SIG-M5 treated with dmso at 0.1 percent for 504 hours (cell line): ENCODE results near the gene MAP3K7CL.
A peak's percentile ranks its signal among the peaks of the same experiment; 100 is the strongest.

Experiments
- DNase-seq: peaks from one replicate; lab custom pipeline; 2025; ENCODE audit not compliant: unreplicated experiment; lab: John Stamatoyannopoulos, UW

The MAP3K7CL gene

GRCh38 chr21:29133241-29133640 lies 2.8 kb downstream of the MAP3K7CL start:
- DNase-seq: no peak

GRCh38 chr21:29133796-29134195 lies 3.4 kb downstream of the MAP3K7CL start:
- DNase-seq: no peak

- DNase-seq: no peak
These were observed 5.0 kb downstream of the MAP3K7CL start for GRCh38 chr21:29135481-29135880.

GRCh38 chr21:29136033-29136432 lies 5.6 kb downstream of the MAP3K7CL start:
- DNase-seq: no peak

- no peak for DNase-seq
These were observed 14.4 kb downstream of the MAP3K7CL start for GRCh38 chr21:29144736-29145353.

GRCh38 chr21:29145354-29145782 lies 14.9 kb downstream of the MAP3K7CL start:
- DNase-seq: peak; percentile 23

GRCh38 chr21:29145852-29146453 lies 15.5 kb downstream of the MAP3K7CL start:
- no peak for DNase-seq

GRCh38 chr21:29146726-29147125 lies 16.3 kb downstream of the MAP3K7CL start:
- DNase-seq: no peak

GRCh38 chr21:29148530-29148929 lies 18.1 kb downstream of the MAP3K7CL start:
- DNase-seq: no peak

- DNase-seq: no peak
These were observed 19.5 kb downstream of the MAP3K7CL start for GRCh38 chr21:29149808-29150425.

- no peak for DNase-seq
These were observed 21.5 kb downstream of the MAP3K7CL start for GRCh38 chr21:29151931-29152330.

GRCh38 chr21:29152916-29153315 lies 22.5 kb downstream of the MAP3K7CL start:
- no peak for DNase-seq

- no peak for DNase-seq
These were observed 23.8 kb downstream of the MAP3K7CL start for GRCh38 chr21:29154270-29154669.

GRCh38 chr21:29155118-29155932 lies 24.9 kb downstream of the MAP3K7CL start:
- no peak for DNase-seq

GRCh38 chr21:29155933-29156260 lies 25.5 kb downstream of the MAP3K7CL start:
- DNase-seq: no peak

GRCh38 chr21:29157080-29157479 lies 26.6 kb downstream of the MAP3K7CL start:
- DNase-seq: peak; percentile 69

GRCh38 chr21:29159842-29160241 lies 29.4 kb downstream of the MAP3K7CL start:
- DNase-seq: no peak

- peak; percentile 36 for DNase-seq
These were observed 32.4 kb downstream of the MAP3K7CL start for GRCh38 chr21:29162825-29163224.

GRCh38 chr21:29163341-29164115 lies 33.1 kb downstream of the MAP3K7CL start:
- peak; percentile 83 for DNase-seq

GRCh38 chr21:29164323-29164942 lies 34.0 kb downstream of the MAP3K7CL start:
- peak; percentile 59 for DNase-seq

GRCh38 chr21:29166323-29166722 lies 35.9 kb downstream of the MAP3K7CL start:
- no peak for DNase-seq
